HT-29 (cell line): ENCODE data around the gene KCNAB3. TPM values are rescaled to one million over a fixed set of nuclear protein-coding genes. Genes with fewer than 3 reads are reported as not detected.

Experiments
- DNase-seq: peaks from one replicate; pipeline ENCODE4 v3.0.0-alpha.2; 2015; ENCODE audit warnings: low spot score
- total RNA-seq: library from RNA; depleted of rRNA; stranded (reverse); fragments of >200 nt; shearing (Covaris generic); gene quantifications from 2 replicates; pipeline ENCODE4 v1.2.3, GENCODE V29; 2014

Gene KCNAB3
- total RNA-seq, 1 experiment from 2014 or later, result 0.74 TPM

DNA sequence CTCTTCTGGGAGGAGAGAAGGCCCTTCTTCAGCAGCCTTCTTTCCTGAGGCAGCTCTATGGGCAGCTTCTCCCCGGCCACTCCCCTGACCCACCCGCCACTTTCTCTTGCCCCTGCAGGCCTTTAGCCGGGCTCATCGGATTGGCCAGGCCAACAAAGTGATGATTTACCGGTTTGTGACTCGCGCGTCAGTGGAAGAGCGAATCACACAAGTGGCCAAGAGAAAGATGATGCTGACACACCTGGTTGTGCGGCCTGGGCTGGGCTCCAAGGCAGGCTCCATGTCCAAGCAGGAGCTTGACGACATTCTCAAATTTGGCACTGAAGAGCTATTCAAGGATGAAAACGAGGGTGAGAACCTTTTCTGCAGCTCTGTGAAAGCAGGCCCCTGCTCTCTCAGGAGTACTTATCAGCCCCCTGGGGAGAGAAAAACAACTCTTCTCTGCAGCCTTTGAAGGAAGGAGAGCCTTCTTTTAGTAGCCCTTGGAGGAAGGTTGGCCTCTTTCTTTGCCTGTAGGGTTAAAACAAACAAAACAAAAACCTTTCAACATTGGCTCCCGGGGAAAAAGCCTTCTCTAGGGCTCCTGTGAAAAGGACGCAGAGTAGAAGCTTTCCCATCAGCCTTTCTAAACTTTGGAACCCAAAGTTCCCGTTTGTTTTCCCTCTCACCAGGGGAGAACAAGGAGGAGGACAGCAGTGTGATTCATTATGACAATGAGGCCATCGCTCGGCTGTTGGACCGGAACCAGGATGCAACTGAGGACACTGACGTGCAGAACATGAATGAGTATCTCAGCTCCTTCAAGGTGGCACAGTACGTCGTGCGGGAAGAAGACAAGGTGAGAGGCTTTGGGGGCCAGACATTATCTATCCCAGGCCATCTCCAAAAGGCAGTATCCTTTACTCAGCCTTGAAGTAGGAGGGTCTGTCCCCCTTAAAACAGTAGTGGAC, 26.2 kb downstream of the KCNAB3 start:
- no peak for DNase-seq

DNA sequence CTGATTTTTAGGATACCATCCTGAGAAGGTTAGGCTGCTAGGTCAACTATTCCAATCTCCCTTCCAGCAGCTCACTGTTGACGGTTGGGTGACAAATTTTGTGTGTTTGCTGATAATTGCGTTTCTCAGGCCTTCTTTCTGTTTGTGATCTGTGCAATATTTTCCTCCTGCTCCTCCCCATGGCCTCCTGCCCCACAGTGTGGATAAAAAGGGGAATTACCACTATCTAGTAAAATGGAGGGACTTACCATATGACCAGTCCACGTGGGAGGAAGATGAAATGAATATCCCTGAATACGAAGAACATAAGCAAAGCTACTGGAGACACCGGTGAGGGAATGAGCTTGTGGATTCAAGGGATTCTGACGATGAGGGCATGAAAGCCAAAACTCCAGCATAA, 31.9 kb downstream of the KCNAB3 start:
- DNase-seq, result peak; percentile 37

DNA sequence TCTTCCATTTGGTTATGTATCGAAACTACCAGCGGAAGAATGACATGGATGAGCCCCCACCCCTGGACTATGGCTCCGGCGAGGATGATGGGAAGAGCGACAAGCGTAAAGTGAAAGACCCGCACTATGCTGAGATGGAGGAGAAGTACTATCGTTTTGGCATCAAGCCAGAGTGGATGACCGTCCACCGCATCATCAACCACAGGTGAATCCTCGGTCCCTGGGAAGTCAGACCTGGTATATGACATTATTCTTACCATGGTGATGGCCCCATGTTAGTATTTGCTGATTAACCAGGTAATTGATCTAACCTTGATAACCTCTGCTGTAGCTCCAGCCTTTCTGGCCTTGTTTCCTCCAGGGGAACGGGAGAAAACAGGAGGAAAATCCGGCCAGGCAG, 32.6 kb downstream of the KCNAB3 start:
- DNase-seq, result no peak

DNA sequence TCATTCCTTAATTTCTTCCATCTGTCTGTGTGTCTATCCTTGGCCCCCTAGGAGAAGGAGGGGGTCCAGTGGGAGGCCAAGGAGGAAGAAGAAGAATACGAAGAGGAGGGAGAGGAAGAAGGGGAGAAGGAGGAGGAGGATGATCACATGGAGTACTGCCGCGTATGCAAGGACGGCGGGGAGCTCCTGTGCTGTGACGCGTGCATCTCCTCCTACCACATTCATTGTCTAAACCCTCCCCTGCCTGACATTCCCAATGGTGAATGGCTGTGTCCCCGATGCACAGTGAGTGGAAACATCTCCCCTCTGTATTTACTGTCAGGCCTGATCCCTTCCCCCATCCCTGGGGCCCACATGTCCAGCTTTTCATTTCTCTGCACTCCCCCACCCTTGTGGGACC, 34.8 kb downstream of the KCNAB3 start:
- no peak for DNase-seq

DNA sequence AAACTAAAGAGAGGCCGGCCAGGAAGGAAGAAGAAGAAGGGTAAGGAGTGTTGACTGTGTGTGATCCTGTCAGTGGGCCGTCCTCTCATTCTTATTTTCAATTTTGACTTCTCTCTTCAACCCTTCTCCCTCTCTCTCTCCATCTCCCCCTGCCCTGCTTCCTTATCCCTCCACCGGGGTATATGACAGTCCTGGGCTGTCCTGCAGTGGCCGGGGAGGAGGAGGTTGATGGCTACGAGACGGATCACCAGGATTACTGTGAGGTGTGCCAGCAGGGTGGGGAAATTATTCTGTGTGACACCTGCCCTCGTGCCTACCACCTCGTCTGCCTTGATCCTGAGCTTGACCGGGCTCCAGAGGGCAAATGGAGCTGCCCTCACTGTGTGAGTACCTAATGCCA, 35.4 kb downstream of the KCNAB3 start:
- DNase-seq, result no peak

DNA sequence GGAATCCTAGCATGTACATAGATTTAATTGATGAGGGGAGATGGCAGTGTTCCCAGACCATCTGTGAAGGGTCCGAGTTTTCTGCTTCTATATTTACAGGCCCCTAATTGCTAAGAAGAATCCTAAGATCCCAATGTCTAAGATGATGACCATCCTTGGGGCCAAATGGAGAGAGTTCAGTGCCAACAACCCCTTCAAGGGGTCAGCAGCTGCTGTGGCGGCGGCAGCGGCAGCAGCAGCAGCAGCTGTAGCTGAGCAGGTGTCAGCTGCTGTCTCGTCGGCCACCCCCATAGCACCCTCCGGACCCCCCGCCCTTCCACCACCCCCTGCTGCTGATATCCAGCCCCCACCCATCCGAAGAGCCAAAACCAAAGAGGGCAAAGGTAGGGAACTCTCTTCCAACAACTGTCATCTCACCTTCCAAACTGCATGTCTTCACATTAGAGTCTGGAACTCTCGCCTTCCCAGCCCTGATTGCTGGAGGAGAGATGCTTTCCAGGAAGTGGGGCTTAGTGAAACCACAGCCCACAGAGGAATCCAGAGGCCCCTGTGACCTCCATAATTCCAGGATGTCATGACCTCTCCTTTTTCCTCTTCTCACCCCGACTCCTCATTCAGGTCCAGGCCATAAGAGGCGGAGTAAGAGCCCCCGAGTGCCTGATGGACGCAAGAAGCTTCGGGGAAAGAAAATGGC, 36.3 kb downstream of the KCNAB3 start:
- DNase-seq, result no peak

DNA sequence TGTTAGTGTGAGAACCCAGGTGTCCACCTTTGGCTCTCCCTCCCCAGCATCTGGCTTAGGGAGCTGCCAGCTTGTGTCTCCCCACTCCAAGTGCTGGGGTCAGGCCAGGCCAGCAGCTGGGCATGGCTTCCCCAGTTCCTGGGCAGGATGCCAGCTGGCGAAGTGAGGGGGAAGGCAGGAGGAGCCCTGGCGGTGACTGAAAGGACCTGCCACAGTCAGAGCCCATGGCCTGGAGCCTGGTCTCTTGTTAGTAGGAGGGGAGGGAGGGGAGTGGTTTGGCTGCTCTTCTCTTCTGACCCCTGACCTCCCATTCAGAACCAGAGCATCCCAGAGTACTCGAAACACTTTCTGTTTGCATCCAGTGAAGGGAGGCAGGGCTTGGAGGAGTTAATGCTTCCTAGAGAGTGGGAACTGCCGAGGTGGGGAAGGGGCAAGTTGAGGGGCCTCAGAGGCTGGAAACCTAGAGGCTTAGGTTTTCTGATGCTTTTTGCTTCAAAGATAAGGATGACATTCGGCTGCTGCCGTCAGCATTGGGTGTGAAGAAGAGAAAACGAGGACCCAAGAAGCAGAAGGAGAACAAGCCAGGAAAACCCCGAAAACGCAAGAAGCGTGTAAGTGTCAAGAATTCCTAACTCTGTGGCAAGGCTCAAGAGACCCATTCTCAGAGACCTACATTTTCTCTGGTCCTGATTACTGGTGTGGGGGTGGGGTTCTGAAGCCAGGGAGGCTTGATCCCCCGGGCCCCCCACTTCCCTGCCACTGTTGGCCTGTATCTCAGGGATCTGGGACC, 40.3 kb downstream of the KCNAB3 start:
- peak; percentile 89 for DNase-seq

DNA sequence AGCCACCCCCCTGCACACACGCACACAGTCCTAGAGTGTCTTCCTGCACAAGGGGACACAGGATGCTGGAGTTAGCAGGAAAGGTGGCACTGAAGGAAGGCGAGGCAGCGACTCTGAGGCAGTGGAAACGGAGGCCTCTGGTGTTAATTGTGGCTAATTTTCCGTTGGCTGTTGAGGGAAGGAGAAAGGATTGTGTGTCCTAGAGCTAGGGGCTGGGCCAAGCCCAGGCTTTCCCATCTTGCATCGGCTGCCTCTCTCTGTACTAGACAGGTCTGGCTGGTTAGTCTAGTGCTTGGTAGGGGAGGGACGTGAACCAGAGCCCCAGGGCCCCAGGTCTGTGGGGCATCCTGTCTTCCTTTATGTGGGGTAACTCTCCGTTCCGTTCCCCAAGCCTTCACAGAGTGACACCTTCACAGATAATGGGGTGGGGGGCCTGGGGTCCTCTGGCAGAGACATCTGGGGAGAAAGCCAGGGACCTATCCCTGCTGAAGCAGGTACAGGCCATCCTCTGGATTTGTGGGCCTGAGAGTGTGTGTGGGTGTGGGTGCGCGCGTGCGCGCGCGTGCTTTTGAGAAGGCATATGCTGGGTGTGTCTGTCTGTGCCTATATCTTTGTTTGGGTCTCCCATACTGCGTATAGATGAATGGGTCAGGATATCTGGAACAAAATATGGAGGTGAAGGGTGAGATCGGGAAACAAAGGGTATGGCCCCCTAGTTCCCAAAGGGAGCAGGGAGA, 41.3 kb downstream of the KCNAB3 start, which contains the start of gene CHD3:
TSS of gene CHD3 (plus strand) at position 606 of the 737 bp plus-strand sequence. CDS start 212 bp downstream, outside the sequence.
- DNase-seq, result peak; percentile 60

DNA sequence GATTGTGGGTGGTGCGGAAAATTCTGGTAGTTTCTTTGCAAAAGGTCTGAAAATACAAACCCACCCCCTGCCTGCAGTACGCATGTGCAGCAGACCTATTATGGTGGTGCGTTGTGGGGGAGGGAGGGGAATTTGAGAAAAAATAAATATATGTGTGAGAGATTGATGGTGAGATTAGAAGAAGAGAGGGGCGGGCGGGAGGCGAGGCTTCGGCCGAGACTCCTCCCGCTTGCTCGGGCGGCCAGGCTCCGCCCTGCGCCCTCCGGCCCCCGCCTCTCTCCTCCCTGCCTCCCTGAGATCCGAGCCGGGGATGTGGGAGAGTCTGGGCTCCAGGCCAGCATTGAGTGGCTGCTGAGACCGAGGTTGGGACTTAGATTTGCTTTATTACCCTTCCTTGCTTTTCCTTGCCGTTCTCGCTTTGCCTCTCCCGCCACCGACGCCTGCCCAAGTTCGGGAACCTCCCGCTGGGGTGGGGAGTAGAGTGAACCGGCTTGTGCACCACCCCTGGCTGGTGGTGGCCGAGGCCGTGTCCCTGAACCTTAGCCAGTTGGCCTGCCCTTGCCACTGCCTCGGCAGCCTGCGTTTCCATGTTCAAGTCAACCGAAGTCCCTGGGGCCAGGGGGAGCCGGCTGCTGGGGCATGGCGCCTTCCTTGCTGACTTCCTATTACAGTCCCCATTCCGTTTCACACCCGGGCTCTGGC, 42.0 kb downstream of the KCNAB3 start:
- peak; percentile 88 for DNase-seq

DNA sequence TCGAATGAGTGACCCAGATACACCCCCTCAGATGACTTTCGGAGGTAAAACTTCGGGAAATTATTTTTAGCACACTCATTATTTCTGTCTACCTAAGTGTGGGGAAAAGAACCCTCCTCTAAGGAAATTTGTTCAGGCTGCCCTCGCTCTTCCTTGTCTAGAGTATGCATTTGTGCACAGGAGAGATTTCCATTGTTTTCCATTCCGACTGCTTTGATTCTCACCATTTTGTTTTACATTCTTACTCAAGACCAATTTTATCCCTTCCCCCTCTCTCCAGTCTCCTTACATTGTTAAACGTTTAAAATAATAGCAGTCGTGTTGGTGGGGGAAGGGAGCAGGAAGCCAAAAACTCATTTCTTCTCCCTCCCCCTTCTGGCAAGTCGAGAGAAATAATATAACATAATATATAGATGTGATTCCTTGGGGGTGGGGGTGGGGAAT, 42.6 kb downstream of the KCNAB3 start:
- no peak for DNase-seq

DNA sequence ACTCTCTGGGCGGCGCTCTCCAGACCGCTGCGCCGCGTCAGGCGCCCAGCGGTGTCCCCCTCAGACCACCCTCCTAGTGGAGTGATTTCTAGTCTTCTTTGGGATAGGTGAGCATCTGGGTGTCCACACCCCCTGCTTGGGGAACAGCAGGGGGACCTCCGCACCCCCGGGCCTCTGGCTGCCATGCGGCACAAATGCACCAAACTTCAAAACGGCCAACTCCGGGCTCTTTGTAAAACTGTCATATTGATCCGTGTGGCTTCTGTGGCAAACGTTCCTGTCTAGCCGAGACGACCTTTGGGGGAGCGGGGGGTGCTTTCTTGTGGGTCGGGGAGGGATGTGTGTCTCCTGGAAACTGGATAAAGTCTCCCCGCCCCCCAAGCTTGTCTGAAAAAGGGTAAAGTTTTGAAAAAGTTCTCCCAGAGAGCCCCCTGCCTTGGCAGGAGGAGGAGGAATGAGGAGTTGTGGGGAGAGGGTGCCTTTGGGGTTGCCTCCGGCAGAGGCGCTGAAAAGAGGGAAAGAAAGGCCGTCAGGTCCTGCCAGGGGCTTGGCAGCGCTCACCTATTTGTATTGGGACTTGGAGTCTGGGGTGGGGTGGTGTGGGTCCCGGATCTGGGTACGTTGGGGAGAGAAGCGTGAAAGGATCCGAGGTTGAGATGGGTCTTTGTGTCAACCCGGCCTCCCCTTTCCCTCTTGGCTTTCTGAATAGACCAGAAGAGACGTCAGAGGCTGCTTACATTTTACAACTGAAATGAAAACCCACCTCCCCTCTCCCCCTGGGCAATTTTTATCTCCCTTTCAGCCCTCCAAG, 43.2 kb downstream of the KCNAB3 start:
- DNase-seq, result peak; percentile 34

DNA sequence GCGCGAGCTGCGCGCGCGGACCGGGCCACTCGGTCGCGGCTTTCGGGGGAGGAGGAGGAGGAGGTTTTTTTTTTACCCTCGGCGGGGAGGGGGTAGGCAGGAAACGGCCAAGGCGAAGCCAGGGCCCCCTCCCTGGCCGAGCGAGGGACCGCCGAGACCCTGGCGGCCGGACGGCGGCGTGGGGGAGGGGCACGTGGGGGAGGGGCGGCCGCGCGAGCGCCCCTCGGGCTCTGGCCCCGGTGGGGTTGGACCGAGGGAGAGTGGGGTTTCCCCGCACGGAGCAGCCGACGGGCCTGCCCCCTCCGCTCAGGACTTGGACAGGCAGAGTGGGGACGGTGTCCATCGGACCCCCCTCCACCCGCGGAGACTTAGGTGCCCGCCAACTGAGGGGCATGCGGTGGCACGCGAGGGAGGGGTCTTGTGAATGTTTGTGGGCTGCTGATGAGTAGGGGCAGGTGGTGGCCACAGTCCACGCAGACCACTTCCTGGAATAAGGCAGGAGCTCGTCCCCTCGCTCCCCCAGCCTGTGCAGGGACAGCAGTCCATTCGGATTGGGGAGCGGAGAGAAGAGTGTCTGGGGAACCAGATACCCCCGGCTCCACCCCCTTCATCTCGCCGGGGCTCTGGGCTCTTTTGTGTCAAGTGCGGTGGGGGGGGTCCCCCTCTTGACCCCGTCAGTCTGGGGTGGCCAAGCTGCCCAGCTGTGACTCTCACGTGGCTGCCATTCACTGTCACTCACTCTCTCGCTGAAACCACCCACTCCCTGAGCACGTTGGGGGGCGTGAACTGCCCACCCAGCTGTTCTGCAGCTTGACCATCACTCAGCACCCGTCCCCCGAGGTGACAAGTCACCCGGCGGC, 44.1 kb downstream of the KCNAB3 start:
- DNase-seq, result peak; percentile 26

DNA sequence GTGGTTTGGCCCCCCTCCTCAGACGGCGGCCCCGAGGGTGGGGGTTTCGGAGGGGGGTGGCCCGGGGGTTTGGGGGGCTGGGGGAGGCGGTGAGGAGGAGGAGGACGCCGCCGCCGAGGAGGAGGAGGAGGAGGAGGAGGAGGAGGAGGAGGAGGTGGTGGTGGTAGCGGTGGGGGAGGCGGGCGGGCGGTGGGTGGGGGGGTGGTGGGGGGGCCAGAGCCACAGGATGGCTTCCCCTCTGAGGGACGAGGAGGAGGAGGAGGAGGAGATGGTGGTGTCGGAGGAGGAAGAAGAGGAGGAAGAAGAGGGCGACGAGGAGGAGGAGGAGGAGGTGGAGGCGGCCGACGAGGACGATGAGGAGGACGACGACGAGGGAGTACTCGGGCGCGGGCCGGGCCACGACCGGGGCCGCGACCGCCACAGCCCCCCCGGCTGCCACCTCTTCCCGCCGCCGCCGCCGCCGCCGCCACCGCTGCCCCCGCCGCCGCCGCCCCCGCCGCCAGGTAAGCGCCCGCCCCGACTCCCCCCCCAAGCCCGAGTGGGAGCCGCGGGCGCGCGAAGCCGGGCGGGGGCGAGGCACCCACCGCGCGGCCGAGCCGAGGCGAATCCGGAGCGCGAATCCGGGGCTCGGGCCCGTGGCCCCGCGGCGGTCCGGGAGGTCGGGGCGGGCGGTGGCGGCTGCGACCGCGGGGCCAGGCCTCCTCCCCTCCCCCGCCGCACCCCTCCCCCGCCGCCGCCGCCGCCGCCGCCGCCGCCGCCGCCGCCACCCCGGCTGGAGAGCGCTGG, 44.9 kb downstream of the KCNAB3 start:
- DNase-seq, result no peak

DNA sequence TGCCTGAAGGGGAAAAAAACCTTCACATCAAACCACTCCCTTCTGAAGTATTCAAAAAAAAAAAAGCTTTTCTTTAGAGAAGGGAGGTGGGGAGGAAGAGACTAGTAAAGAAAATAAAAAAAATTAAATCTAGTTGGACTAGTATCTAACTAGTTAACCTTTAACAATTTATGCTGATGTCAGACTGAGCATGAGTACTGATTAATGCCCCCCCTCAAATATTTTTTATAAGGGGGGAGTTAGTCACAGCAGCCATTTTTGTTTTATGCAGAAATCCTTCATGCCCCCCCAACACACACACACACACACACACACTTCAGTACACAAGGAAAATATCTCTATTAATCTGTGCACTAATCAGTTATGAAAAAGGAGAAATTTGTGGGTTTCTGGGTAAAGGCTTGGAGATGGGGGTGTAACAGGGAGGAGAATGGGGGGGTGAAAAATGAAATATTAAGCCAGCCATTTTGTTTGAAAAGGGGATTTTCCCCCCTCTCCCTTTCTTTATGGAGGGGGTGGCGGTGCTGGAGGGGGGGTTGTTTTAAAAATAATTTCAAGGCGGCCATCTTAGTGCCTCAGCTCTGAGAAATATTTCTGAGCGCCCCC, 45.8 kb downstream of the KCNAB3 start:
- DNase-seq, result peak; percentile 16

DNA sequence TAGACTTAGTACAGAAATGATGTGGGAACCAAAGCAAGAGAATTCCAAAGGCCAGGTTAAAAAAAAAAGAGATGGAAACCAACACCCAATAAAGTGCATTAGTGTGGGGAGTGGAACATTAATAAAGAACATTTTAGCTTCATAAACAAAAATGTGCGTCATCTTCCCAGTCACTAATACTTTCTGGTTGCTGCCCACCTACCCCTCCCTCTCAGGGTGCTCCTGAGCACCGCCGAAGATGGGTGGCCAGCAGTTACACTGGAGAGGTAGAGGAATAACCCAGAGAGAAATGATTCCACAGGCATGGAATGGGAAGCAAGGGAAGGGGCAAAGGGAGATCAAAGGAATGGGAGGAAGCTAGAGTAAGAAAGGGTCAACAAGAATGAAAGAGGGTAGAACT, 47.0 kb downstream of the KCNAB3 start:
- DNase-seq, result no peak

DNA sequence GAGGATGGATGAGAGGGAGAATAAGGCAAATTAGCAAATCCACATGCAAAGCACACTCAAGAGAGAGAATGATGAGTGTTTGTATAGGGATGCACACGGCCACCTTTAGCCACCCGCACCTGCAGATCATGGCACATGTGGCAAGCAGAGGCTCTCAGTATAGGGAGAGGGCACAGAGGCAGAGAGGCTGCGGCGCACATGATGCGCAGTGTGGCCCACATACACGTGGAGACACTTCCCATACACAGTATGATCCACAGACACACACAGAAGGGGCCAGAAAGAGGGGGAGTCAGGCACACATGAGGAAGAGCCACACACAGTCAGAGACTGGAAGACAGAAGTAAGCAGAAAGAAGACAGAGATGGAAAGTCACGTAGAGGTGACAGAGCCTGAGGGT, 47.6 kb downstream of the KCNAB3 start:
- no peak for DNase-seq

DNA sequence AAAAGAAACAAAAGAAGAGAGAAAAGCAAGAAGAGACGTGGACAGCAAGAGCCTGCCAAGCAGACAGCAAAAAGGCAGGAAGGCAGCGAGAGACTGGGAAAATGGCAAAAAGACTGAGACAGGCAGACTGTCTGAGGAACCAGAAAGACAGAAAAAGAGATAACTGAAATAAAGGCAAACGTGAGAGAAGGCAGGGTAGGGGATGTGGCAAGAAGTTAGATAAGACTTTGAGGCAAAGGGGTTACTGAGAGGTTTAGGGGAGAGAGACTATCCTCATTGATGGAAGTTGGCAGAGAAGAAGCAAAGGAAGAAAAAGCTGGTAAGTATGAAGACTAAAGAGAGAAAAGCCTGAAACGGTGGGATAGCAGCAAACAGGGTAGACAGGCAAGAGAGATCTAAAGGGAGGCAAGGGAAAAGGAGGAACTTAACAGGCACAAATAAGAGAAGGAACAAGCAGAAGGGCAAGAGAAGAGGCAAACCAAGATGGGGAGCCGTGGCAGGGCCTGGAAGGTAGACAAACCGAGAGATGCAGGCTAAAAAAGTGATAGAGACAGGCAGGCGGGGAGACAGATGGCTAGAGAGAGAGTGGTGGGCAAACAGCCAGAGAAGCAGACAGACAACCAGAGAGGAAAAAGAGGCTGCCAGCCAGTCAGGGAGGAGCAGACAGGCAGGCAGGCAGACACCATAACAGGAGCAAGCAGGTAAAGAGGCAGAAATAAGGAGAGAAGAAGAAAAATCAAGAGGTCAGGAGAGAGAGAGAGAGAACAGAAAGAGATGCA, 48.2 kb downstream of the KCNAB3 start:
- DNase-seq, result no peak
